Activated naive CD8-positive, alpha-beta T cell (primary cell): Measurements from ENCODE around the gene DYRK3.

Experiments
- H3K27ac Mint-ChIP-seq: one replicate; pipeline ENCODE4 v1.8.0; 2021; ENCODE audit warnings: mixed read lengths
- H3K27me3 Mint-ChIP-seq: one replicate; pipeline ENCODE4 v1.8.0; 2021; ENCODE audit warnings: mixed read lengths
- H3K36me3 Mint-ChIP-seq: one replicate; pipeline ENCODE4 v1.8.0; 2021; ENCODE audit warnings: mixed read lengths
- H3K4me1 Mint-ChIP-seq: one replicate; pipeline ENCODE4 v1.8.0; 2021; ENCODE audit warnings: low read depth, mixed read lengths
- H3K4me3 Mint-ChIP-seq: one replicate; pipeline ENCODE4 v1.8.0; 2021; ENCODE audit warnings: mild to moderate bottlenecking, mixed read lengths
- H3K9me3 Mint-ChIP-seq: one replicate; pipeline ENCODE4 v1.8.0; 2021; ENCODE audit warnings: low read depth, mixed read lengths

DYRK3 gene

DNA sequence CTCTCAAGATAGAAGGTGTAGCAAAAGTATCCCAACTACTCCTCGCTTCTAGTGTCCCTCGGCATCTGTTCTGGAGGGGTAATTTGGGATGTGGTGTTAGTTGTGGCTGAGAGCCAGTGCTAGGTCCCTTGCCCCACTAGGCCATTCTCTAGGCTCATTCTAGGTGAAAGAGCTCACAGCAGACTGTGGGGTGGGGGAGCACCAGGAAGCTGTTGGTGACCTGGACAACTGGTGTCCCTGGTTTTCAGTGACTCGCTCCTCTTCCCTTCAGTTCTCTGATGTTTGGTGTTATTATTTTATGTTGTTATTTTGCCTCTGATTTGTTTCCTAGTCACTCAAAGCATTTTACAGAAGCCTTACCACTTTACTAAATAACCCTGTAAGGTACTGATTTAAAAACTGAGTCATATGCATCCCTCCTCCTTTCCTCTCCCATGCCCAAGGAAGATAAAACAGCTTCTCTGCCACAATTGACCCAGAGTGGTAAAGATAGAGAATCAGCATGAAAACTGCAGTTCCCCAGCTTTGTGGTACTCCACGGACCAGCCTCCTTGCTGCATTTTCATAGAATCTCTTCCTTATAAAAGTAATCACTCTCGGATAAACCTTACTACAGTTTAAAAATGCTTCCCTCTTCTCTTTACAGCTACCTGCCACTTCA, 14.1 kb downstream of the DYRK3 start:
- no peak overlapping the region for H3K4me3 Mint-ChIP-seq
- no peaks in the 10 kb centered on the region for H3K27me3 Mint-ChIP-seq
- peaks cover 4% of the 10 kb centered on the region for H3K36me3 Mint-ChIP-seq
- H3K9me3 Mint-ChIP-seq = no peaks in the 10 kb centered on the region
- H3K27ac Mint-ChIP-seq = no peak overlapping the region
- H3K4me1 Mint-ChIP-seq = no peaks in the 10 kb centered on the region

DNA sequence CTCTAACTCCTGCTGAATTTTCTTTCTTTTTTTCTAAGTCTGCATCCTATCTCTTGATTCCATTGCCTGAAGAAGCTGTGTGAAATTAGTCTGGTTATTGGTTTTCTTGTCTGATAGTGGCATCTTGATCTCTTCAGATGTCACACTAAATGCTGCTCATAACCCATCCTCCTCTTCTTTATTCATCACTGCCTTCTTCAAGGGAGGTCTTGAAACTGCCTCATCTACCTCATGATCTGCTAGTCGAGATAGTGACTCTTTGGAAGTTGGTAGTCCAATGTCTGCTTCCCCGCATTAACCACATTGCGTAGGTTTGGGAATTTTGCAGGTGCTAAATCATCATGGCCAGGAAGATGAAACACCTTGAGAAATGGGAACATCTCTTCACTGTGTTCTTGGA, 15.7 kb downstream of the DYRK3 start:
- no peak overlapping the region for H3K27ac Mint-ChIP-seq
- H3K4me3 Mint-ChIP-seq = no peak overlapping the region
- no peaks in the 10 kb centered on the region for H3K27me3 Mint-ChIP-seq
- H3K36me3 Mint-ChIP-seq = peaks cover 4% of the 10 kb centered on the region
- no peaks in the 10 kb centered on the region for H3K4me1 Mint-ChIP-seq
- no peaks in the 10 kb centered on the region for H3K9me3 Mint-ChIP-seq

DNA sequence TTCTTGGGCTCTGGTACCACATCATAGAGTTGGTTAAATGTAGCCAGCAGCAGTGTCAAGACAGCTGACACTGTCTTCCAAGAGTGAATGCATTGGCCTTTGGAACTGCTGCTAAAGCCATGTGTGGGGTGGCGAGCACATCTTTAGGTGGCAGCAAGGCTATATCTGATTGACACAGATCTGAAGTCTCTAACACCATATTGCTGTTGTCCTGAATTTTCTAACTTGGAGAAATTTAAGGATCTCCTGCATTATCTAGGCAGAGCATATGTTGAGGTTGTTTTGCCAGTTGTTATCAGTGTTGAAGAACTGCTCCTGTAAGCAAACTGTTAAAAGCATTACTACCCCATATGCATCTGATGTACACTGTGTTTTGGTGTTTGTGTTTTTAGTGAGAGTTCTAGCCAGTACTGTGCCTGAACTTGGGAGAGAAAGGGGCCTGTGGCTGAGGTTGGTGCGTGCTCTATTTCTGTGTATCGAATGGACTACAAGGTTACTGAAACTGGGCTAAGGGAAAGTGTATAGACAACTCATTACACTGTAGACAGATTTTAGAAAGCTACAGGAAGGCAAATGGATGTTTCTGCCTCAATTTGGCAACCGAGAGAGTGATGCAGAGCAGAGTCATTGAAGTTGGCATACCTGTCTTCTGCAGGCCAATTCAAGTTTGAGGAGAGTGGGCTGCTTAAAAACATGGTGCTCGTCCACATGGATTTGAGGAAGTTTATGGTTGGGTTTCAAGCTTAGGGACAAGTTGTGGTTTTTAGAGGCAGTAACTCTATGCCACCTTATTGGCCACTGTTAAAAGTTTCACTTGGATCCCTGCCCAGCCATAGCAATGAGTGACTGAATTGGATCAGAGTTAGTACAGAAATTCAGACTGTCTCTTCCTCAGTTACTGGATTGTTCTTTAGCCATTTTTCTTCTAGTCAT, 16.9 kb downstream of the DYRK3 start:
- Mint-ChIP-seq H3K27me3 (peaks cover 3% of the 10 kb centered on the region), H3K36me3 (peaks cover 3% of the 10 kb centered on the region), H3K9me3 (no peaks in the 10 kb centered on the region), H3K27ac (no peak overlapping the region), H3K4me1 (no peaks in the 10 kb centered on the region), H3K4me3 (no peak overlapping the region)

DNA sequence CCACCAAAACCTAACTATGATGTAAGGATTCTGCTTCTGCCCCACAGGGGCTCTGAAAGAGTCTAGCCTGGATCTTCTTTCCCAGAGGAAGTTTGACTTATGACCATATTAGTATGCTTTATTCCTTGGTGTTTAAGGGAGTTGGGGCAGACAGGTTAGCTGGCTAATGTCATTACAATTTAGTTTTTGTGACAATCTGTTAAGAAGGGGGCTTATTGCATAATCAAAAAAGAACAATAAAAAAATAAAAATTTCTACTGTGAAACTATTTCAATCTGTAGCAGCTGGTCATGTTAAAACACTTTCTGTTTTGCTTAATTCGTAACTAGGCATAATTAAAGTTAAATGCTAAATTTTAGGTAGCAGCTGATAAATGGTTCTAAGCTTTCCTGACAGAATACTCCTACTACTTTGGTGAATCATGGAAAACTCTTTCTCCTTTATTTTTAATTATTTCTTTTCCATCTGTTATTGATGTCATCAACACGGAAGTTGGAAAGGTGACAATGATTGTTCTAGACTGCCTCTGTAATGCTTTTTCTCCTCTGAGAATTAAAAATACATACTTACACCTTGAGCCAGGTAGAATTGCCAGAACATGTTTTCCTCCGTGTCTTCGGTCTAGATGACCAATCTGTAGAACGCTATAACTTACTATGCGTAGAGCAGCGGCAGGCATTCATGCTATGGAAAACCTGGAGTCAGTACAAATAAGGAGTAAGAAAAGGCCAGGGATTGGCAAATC, 18.6 kb downstream of the DYRK3 start:
- peaks cover 3% of the 10 kb centered on the region for H3K36me3 Mint-ChIP-seq
- H3K27me3 Mint-ChIP-seq = peaks cover 12% of the 10 kb centered on the region

DNA sequence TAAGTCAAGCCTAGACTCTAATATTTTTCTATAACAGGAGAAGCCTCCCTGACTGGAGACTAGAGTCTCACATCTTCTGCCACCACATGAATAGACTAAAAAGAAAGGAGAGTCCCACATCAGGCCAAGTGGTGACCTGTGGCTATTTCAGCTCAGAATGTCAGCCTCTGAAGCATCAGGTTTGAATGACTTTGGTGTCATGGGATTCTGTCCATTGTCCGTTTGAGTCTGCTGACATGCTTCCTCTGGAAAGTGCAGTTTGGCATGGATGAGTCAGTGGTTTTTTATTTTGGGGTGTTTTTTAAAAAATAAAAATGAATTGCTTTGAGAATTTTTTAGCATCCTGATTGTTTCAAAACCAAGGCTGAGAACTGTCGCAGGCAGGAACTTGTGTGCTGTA, 19.5 kb downstream of the DYRK3 start:
- peaks cover 12% of the 10 kb centered on the region for H3K27me3 Mint-ChIP-seq
- no peak overlapping the region for H3K4me3 Mint-ChIP-seq
- H3K27ac Mint-ChIP-seq = no peak overlapping the region
- H3K9me3 Mint-ChIP-seq = no peaks in the 10 kb centered on the region
- H3K4me1 Mint-ChIP-seq = peaks cover 12% of the 10 kb centered on the region
- H3K36me3 Mint-ChIP-seq = peaks cover 3% of the 10 kb centered on the region

More for the DNA sequence above, 18.6 kb downstream of the DYRK3 start:
- Mint-ChIP-seq H3K27ac (no peak overlapping the region), H3K9me3 (no peaks in the 10 kb centered on the region), H3K4me3 (no peak overlapping the region), H3K4me1 (peaks cover 12% of the 10 kb centered on the region)

DNA sequence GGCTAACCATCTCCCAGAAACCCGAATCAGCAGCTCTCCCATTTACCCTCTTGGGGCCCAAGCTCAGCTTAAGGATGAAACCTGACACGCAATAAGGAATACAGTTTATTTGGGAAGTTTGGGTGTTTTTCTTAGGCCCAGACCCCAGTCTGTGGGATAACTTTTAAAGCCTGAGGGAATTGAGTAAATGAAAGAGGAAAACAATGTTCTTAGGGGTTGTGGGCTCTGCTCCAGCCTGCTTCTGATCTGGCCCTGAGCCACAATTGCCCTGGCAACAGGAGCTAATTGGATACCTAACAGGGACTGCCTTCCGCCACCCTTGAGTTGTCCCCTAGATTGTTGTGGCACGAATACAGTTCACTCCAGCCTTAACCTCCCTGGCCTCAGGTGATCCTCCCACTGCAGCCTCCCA, 20.1 kb downstream of the DYRK3 start:
- no peaks in the 10 kb centered on the region for H3K9me3 Mint-ChIP-seq
- H3K4me3 Mint-ChIP-seq = no peak overlapping the region
- peaks cover 12% of the 10 kb centered on the region for H3K27me3 Mint-ChIP-seq
- peaks cover 3% of the 10 kb centered on the region for H3K36me3 Mint-ChIP-seq
- no peak overlapping the region for H3K27ac Mint-ChIP-seq
- peaks cover 12% of the 10 kb centered on the region for H3K4me1 Mint-ChIP-seq

DNA sequence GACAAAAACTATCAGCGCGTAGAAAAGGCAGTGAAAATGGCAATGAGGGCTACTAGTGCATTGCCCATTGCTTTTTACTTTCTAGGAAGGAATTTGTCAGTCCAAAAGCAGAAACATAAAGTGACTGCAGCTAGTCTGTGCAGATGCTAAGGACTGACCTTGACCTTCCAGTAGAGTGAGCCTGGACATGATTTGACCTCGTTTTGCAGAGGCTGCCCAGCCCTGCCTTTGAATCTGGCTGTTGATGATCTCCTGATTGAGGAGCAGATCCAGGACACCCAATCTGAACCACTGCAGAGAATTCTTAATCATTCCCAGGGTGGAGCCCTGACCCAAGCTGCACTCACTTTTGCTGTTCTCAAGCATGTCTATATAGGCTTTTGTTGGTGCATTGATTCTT, 21.6 kb downstream of the DYRK3 start:
- Mint-ChIP-seq H3K4me3 (no peak overlapping the region), H3K36me3 (peaks cover 3% of the 10 kb centered on the region), H3K27me3 (peaks cover 12% of the 10 kb centered on the region), H3K27ac (no peak overlapping the region), H3K9me3 (no peaks in the 10 kb centered on the region), H3K4me1 (peaks cover 12% of the 10 kb centered on the region)

DNA sequence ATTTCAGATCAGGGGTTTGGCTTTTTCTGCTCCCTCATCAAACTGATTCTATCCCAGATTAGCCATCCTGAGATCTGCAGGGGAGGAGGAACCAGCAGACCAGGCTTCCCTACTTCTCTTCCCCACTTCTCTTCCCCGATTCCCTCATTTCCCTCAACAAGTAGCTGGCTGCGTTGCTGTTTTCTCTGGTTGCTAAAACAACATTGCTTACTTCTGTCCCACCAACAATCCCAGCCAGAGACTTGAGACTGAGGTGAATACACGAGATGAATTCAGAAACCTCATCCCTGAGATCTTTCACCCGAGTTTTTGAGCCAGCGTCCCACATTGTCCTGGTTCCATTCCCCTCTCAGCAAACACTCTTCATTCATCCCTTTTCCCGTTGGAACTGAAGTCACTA, 22.4 kb downstream of the DYRK3 start:
- H3K4me3 Mint-ChIP-seq = peak overlapping the region; percentile 10
- no peaks in the 10 kb centered on the region for H3K9me3 Mint-ChIP-seq
- H3K27ac Mint-ChIP-seq = no peak overlapping the region
- peaks cover 13% of the 10 kb centered on the region for H3K27me3 Mint-ChIP-seq
- peaks cover 17% of the 10 kb centered on the region for H3K4me1 Mint-ChIP-seq
- peaks cover 3% of the 10 kb centered on the region for H3K36me3 Mint-ChIP-seq

DNA sequence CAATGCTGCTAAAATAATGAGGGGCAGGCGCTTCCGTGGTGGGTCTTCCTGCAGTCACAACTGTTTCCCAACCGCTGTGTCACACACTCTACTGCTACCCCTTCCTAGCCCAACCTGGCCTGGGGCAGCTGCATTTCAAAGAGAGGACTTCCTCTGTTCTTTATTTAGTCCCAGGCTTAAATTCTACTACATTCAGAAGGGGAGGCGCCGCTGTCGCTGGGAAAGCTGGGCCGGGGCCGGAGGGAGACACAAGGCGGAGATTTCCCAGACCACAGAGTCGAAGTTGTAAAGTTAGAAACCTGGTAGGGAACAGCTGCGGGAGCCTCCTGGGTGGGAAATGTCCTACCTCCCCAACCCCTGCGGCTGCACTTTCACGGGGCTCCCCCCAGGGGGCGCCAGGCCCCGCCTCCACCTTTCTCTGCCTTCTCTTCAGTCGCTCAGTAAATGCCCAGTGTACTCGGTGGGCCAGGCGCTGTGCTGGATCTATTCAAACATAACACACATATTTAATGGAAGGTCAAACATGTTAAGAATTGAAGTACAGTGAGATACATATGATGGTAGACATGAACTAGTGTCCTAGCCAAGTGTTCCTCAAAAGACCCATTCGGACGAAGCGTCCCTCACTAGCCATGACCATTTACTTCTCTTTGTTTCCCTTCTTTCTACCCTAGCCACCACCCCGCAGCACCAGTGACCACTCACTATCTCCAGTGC, 23.1 kb downstream of the DYRK3 start:
- H3K27me3 Mint-ChIP-seq = peaks cover 16% of the 10 kb centered on the region
- H3K36me3 Mint-ChIP-seq = peaks cover 3% of the 10 kb centered on the region
- no peaks in the 10 kb centered on the region for H3K9me3 Mint-ChIP-seq
- no peak overlapping the region for H3K27ac Mint-ChIP-seq
- peak overlapping the region; percentile 10 for H3K4me3 Mint-ChIP-seq
- H3K4me1 Mint-ChIP-seq = peaks cover 19% of the 10 kb centered on the region

DNA sequence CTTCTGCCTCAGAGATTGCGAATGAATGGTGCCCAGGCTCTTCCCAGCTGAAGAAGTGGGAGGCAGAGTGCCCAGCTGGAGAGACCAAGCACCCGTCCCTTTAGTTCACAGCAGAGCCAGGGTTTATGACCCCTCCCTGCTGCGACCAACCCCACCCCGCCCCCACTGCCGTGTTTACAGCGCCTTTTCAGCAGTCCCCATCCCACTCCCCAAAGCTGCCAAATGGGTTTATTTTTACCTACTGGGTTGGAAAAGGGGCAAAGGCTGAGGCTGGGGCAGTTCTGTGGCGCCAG, 23.6 kb downstream of the DYRK3 start:
- H3K27ac Mint-ChIP-seq = no peak overlapping the region
- no peaks in the 10 kb centered on the region for H3K9me3 Mint-ChIP-seq
- H3K27me3 Mint-ChIP-seq = peaks cover 17% of the 10 kb centered on the region
- peaks cover 3% of the 10 kb centered on the region for H3K36me3 Mint-ChIP-seq
- peaks cover 19% of the 10 kb centered on the region for H3K4me1 Mint-ChIP-seq
- H3K4me3 Mint-ChIP-seq = no peak overlapping the region

DNA sequence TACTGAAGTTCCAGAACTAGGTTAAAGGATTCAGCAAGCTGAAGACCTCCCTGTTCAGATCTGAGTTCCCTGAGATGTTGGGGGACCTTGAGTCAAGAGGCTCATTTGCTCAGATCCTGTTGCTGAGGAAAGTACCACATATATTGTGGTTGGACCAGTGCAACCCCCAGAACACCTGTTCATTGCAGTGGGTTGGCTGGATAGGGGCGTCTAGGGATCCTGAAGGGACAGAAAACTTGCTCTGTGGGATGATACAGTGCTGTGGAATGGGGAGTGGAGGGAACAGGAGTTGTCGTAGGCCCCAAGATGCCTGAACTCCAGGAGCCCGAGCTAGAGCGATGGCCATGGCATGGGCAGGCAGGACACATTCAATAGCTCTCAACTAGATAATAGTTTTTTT, 24.8 kb downstream of the DYRK3 start:
- H3K27ac Mint-ChIP-seq = no peak overlapping the region
- H3K4me3 Mint-ChIP-seq = no peak overlapping the region
- H3K4me1 Mint-ChIP-seq = peaks cover 21% of the 10 kb centered on the region
- H3K9me3 Mint-ChIP-seq = no peaks in the 10 kb centered on the region
- H3K27me3 Mint-ChIP-seq = peaks cover 17% of the 10 kb centered on the region
- H3K36me3 Mint-ChIP-seq = peaks cover 3% of the 10 kb centered on the region

DNA sequence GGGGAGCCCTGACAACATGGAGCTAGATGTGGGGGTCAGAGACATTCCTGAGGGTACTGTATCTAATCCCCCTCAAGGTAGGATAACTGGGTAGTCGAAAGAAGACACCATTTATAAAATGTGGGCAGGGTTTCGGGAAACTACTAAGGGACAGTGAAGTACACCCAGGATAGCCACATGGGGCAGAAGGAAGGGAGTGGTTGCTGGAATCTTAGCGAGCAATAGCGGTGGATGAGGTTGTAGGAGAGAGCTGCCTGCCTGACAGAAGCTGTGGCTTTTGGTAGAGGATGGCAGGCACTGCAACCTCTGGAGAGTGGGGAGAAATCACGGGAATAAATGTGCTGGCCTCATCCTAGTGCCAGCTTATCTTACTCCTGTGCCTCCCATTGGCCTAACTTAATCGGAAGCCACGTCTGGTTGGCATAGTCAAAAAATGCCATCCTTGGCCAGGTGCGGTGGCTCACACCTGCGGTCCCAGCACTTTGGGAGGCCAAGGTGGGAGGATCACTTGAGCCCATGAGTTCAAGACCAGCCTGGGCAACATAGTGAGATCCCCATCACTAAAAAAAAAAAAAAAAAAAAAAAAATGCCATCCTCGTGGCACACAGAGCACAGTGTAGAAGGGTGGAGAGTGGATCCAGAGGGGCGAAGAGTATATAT, 26.0 kb downstream of the DYRK3 start:
- Mint-ChIP-seq H3K4me3 (no peak overlapping the region), H3K36me3 (peaks cover 3% of the 10 kb centered on the region), H3K27ac (no peak overlapping the region), H3K27me3 (peaks cover 17% of the 10 kb centered on the region), H3K9me3 (no peaks in the 10 kb centered on the region), H3K4me1 (peaks cover 21% of the 10 kb centered on the region)

DNA sequence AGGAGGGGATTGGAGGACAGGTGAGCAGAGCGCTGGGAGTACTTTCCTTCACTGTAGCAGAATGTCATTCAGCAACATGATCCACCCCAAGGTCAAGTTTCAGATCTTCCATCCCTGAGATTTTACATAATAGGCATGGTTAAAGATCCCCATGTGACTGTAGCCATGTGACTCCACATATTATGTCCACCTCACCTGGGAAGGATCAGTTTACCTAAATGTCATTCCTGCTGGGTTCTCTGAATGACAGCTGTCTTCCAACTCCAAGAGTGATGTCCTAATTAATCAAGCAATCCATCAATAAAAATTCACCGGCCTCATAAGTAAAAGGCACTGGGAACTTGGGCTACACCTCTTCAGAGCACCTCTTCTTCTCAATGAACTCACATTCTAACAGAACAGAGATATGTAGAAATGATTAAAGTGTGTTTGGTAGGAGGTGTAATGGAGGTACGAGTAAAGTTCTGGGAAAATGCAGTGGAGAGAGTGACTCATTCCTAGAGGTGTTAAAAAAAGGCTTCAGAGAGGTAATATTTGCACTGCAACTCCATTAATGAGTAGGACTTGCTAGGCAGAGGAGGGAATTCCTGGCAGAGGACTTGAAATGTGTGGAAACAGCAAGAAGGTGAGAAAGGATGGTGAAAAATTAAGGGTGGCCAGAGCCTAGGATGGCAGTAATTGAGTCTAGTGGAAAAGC, 27.2 kb downstream of the DYRK3 start:
- no peaks in the 10 kb centered on the region for H3K36me3 Mint-ChIP-seq
- peak overlapping the region; percentile 51 for H3K4me3 Mint-ChIP-seq
- peaks cover 21% of the 10 kb centered on the region for H3K4me1 Mint-ChIP-seq
- H3K27ac Mint-ChIP-seq = peak overlapping the region; percentile 18
- H3K9me3 Mint-ChIP-seq = no peaks in the 10 kb centered on the region
- H3K27me3 Mint-ChIP-seq = peaks cover 14% of the 10 kb centered on the region

DNA sequence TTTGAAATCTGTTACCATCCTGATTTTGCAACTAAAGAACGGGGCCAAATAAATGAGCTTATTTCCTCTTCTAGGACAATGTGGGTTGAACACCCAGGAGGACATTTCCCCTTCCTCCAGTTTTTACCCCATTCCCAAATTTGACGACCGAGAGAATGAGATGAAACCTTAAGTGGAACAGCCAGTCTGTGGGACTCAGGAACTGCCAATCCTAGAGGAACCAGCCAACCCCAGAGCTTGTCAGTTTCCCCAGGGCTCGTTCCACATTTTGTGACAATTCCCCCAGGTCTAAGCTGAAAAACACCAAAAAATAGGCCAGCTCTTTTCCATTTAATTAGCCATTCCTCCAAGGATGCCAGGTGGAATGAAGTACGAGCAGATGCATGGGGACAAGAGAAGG, 28.0 kb downstream of the DYRK3 start:
- H3K4me3 Mint-ChIP-seq = no peak overlapping the region
- H3K4me1 Mint-ChIP-seq = peaks cover 17% of the 10 kb centered on the region

More for the DNA sequence above, 28.0 kb downstream of the DYRK3 start:
- H3K27ac Mint-ChIP-seq = no peak overlapping the region
- no peaks in the 10 kb centered on the region for H3K9me3 Mint-ChIP-seq
- H3K27me3 Mint-ChIP-seq = peaks cover 12% of the 10 kb centered on the region
- H3K36me3 Mint-ChIP-seq = no peaks in the 10 kb centered on the region
